Liver (tissue), 3 donors: ENCODE data around the gene STIM1.

Experiments used
- EGR1 ChIP-seq, 2 donors: IDR thresholded peaks; 2 replicates each; pipeline ENCODE4 v1.6.1; 2016 to 2018; ENCODE audit warnings: antibody characterized with exemption in 2 of 2, low read depth in 2 of 2
- GABPA ChIP-seq, 2 donors: IDR thresholded peaks in 1 of 2; conservative IDR thresholded peaks in 1 of 2; 2 replicates each; pipeline ENCODE4 v1.6.1; 2016; ENCODE audit warnings: antibody characterized with exemption in 2 of 2, mild to moderate bottlenecking in 1 of 2, moderate library complexity in 1 of 2
- JUND ChIP-seq, 2 donors: IDR thresholded peaks; 2 replicates each; pipeline ENCODE4 v1.6.1; 2016; ENCODE audit warnings: antibody characterized with exemption in 2 of 2
- TAF1 ChIP-seq: conservative IDR thresholded peaks from 2 replicates; pipeline ENCODE4 v1.6.1; 2016; ENCODE audit warnings: antibody characterized with exemption, mild to moderate bottlenecking
- YY1 ChIP-seq: IDR thresholded peaks from 2 replicates; pipeline ENCODE4 v1.6.1; 2016; ENCODE audit warnings: antibody characterized with exemption, mild to moderate bottlenecking
- TF ChIP-seq, protein P1 (sequence below): fragments of 150-350 bp; IDR thresholded peaks from 2 replicates; pipeline ENCODE4 v1.5.1; 2017; ENCODE audit warnings: improper control_type of control experiment, low read depth, low read length; ENCODE audit not compliant: missing input control
- TF ChIP-seq, protein P2 (sequence below): IDR thresholded peaks from 2 replicates; pipeline ENCODE4 v1.6.1; 2016; ENCODE audit warnings: antibody characterized with exemption, mild to moderate bottlenecking
- donor health status: healthy.
- donor health status: healthy.

DNA sequence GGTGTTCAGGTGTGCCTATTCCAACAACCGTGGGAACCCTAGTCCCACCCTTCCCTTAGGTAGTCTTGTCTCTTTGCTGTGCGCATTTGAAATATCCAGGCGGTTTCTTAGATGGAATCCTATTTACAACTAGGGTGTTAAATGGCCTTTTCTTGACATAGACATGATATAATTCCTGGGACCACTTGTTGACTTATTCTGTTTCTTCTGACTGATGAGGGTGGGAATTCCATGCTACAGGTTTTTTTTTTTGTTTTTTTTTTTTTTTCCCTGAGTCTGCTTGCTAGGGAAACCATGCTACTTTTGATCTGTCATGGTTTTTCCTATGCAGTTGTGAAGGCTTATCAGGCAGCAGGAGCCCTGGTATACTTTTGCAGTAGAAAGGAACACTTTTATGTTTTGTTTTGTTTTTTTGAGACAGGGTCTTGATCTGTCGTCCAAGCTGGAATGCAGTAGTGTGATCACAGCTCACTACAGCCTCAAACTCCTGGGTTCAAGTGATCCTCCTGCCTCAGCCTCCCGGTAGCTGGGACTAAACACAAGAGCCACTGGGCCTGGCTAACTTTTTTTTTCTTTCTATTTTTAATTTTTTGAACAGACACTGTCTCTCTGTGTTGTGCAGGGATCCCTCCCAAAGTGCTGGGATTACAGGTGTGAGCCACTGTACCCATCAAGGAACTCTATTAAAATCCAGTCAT lies 1.5 kb downstream of the STIM1 start:
- TF ChIP-seq TAF1 (no peak), JUND (IDR thresholded peaks at IDR 0.05) (no peak), EGR1 (IDR thresholded peaks at IDR 0.05; ENCODE audit: low read depth in 2 of 2) (no peak), GABPA (IDR thresholded peaks at IDR 0.05 in 1 of 2, conservative IDR thresholded peaks at IDR 0.05 in 1 of 2) (no peak), YY1 (no peak)
- TF ChIP-seq, protein P1, sequence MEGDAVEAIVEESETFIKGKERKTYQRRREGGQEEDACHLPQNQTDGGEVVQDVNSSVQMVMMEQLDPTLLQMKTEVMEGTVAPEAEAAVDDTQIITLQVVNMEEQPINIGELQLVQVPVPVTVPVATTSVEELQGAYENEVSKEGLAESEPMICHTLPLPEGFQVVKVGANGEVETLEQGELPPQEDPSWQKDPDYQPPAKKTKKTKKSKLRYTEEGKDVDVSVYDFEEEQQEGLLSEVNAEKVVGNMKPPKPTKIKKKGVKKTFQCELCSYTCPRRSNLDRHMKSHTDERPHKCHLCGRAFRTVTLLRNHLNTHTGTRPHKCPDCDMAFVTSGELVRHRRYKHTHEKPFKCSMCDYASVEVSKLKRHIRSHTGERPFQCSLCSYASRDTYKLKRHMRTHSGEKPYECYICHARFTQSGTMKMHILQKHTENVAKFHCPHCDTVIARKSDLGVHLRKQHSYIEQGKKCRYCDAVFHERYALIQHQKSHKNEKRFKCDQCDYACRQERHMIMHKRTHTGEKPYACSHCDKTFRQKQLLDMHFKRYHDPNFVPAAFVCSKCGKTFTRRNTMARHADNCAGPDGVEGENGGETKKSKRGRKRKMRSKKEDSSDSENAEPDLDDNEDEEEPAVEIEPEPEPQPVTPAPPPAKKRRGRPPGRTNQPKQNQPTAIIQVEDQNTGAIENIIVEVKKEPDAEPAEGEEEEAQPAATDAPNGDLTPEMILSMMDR, result no peak
- TF ChIP-seq, protein P2, sequence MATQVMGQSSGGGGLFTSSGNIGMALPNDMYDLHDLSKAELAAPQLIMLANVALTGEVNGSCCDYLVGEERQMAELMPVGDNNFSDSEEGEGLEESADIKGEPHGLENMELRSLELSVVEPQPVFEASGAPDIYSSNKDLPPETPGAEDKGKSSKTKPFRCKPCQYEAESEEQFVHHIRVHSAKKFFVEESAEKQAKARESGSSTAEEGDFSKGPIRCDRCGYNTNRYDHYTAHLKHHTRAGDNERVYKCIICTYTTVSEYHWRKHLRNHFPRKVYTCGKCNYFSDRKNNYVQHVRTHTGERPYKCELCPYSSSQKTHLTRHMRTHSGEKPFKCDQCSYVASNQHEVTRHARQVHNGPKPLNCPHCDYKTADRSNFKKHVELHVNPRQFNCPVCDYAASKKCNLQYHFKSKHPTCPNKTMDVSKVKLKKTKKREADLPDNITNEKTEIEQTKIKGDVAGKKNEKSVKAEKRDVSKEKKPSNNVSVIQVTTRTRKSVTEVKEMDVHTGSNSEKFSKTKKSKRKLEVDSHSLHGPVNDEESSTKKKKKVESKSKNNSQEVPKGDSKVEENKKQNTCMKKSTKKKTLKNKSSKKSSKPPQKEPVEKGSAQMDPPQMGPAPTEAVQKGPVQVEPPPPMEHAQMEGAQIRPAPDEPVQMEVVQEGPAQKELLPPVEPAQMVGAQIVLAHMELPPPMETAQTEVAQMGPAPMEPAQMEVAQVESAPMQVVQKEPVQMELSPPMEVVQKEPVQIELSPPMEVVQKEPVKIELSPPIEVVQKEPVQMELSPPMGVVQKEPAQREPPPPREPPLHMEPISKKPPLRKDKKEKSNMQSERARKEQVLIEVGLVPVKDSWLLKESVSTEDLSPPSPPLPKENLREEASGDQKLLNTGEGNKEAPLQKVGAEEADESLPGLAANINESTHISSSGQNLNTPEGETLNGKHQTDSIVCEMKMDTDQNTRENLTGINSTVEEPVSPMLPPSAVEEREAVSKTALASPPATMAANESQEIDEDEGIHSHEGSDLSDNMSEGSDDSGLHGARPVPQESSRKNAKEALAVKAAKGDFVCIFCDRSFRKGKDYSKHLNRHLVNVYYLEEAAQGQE, result no peak
